ENCODE data around the gene XPNPEP1. TPM values are rescaled to one million over a fixed set of nuclear protein-coding genes. Genes with fewer than 3 reads are reported as not detected.

The XPNPEP1 gene
- total RNA-seq, 2 experiments from 2014 or later: 50.3 to 54.3 TPM

- Histone ChIP-seq H3K27ac (ENCODE audit: low read depth in 1 of 2, low read length in 2 of 2) (no peak overlapping the region), H3K9me3 (ENCODE audit: control insufficient read depth in 1 of 2, insufficient read depth in 1 of 2, low read length in 2 of 2) (no peaks in the 10 kb centered on the region), H3K4me1 (ENCODE audit: insufficient read depth, low read length) (peaks cover 3% of the 10 kb centered on the region), H3K27me3 (ENCODE audit: control insufficient read depth in 1 of 2, insufficient read depth in 2 of 2, low read length in 2 of 2) (no peaks in the 10 kb centered on the region), H3K4me3 (ENCODE audit: low read length) (no peak overlapping the region), H3K36me3 (ENCODE audit: insufficient read depth, low read length) (no peaks in the 10 kb centered on the region)
- no peak overlapping the region for H3K27ac Mint-ChIP-seq
- TF ChIP-seq CTCF (IDR thresholded peaks at IDR 0.05): no peak
- H3K27me3 Mint-ChIP-seq: no peaks in the 10 kb centered on the region
- H3K4me3 Mint-ChIP-seq: no peak overlapping the region
- no peaks in the 10 kb centered on the region for H3K9me3 Mint-ChIP-seq
- no peaks in the 10 kb centered on the region for H3K36me3 Mint-ChIP-seq (ENCODE audit: low read depth)
- ChIA-PET CTCF (no interaction called here), POLR2A (no interaction called here)
- DNase-seq (no peak), ATAC-seq (ENCODE audit: poor library complexity) (no peak)
- peaks cover under 1% of the 10 kb centered on the region for H3K4me1 Mint-ChIP-seq (ENCODE audit: low read depth)
- intact Hi-C loops (cut with DNase I, micrococcal nuclease): no loop called here
Observed at GRCh38 chr10:109959259-109960145, 36.2 kb upstream of the XPNPEP1 start.

GRCh38 chr10:109958059-109958458 lies 34.7 kb upstream of the XPNPEP1 start:
- Mint-ChIP-seq H3K9me3 (no peaks in the 10 kb centered on the region), H3K36me3 (ENCODE audit: low read depth) (no peaks in the 10 kb centered on the region), H3K4me3 (no peak overlapping the region), H3K27me3 (no peaks in the 10 kb centered on the region), H3K27ac (no peak overlapping the region), H3K4me1 (ENCODE audit: low read depth) (peaks cover 6% of the 10 kb centered on the region)
- no peak for ATAC-seq (ENCODE audit: poor library complexity)
- ChIA-PET POLR2A (no interaction called here), CTCF (no interaction called here)
- Histone ChIP-seq H3K9me3 (ENCODE audit: control insufficient read depth in 1 of 2, insufficient read depth in 1 of 2, low read length in 2 of 2) (no peaks in the 10 kb centered on the region), H3K27ac (ENCODE audit: low read depth in 1 of 2, low read length in 2 of 2) (no peak overlapping the region), H3K27me3 (ENCODE audit: control insufficient read depth in 1 of 2, insufficient read depth in 2 of 2, low read length in 2 of 2) (no peaks in the 10 kb centered on the region), H3K36me3 (ENCODE audit: insufficient read depth, low read length) (no peaks in the 10 kb centered on the region), H3K4me1 (ENCODE audit: insufficient read depth, low read length) (peaks cover 3% of the 10 kb centered on the region), H3K4me3 (ENCODE audit: low read length) (no peak overlapping the region)
- no peak for DNase-seq
- intact Hi-C loops (cut with DNase I, micrococcal nuclease): no loop called here
- no peak for TF ChIP-seq CTCF (IDR thresholded peaks at IDR 0.05)

- no peaks in the 10 kb centered on the region for H3K9me3 ChIP-seq (ENCODE audit: control insufficient read depth in 1 of 2, insufficient read depth in 1 of 2, low read length in 2 of 2)
- no peaks in the 10 kb centered on the region for H3K27me3 ChIP-seq (ENCODE audit: control insufficient read depth in 1 of 2, insufficient read depth in 2 of 2, low read length in 2 of 2)
- no peak overlapping the region for H3K4me3 ChIP-seq (ENCODE audit: low read length)
- H3K36me3 Mint-ChIP-seq (ENCODE audit: low read depth): no peaks in the 10 kb centered on the region
- DNase-seq: no peak
- H3K27ac Mint-ChIP-seq: no peak overlapping the region
- TF ChIP-seq CTCF (IDR thresholded peaks at IDR 0.05): no peak
- H3K4me1 ChIP-seq (ENCODE audit: insufficient read depth, low read length): peaks cover 3% of the 10 kb centered on the region
- H3K4me3 Mint-ChIP-seq: no peak overlapping the region
- ATAC-seq (ENCODE audit: poor library complexity): no peak
- peaks cover 6% of the 10 kb centered on the region for H3K4me1 Mint-ChIP-seq (ENCODE audit: low read depth)
- no peak overlapping the region for H3K27ac ChIP-seq (ENCODE audit: low read depth in 1 of 2, low read length in 2 of 2)
- ChIA-PET CTCF (interaction anchor here (1.0 kb wide), 1 partner anchor 73 kb away, joined by 3 read pairs; no protein-coding TSS in a partner anchor), POLR2A (interaction anchor here (1.0 kb wide), 1 partner anchor 121 kb away, joined by 3 read pairs; no protein-coding TSS in a partner anchor)
- no peaks in the 10 kb centered on the region for H3K36me3 ChIP-seq (ENCODE audit: insufficient read depth, low read length)
- no peaks in the 10 kb centered on the region for H3K9me3 Mint-ChIP-seq
- no peaks in the 10 kb centered on the region for H3K27me3 Mint-ChIP-seq
- intact Hi-C loops (cut with DNase I, micrococcal nuclease): no loop called here
Observed at GRCh38 chr10:109957092-109957797, 33.9 kb upstream of the XPNPEP1 start.
